SK-N-SH (cell line): ENCODE measurements around the gene POLR2B. TPM values are rescaled to one million over a fixed set of nuclear protein-coding genes. Genes with fewer than 3 reads are reported as not detected.

Experiments used
- CTCF ChIA-PET: fragments of 300-600, 350-600 bp; formaldehyde crosslinking; extraction: SDS; loops from one replicate; lab custom pipeline; 2021; lab: Yijun Ruan, JAX
- POLR2A ChIA-PET: fragments of 350-600 bp; sonication (Branson Sonifier 250); formaldehyde crosslinking; extraction: SDS; loops from one replicate; lab custom pipeline; 2020; ENCODE audit warnings: antibody characterized with exemption, inconsistent platforms; lab: Yijun Ruan, JAX
- DNase-seq: peaks from one replicate; pipeline ENCODE4 v3.0.0; 2012
- H2AFZ ChIP-seq: fragments of 200-600 bp; sonication (generic); 2 replicates; pipeline ENCODE4 v1.8.1; 2016; ENCODE audit warnings: antibody characterized with exemption, mild to moderate bottlenecking, low read depth
- H3F3A ChIP-seq: fragments of 200-600 bp; sonication (generic); replicated peaks from 2 replicates; pipeline ENCODE3; 2016; ENCODE audit warnings: antibody characterized with exemption, mild to moderate bottlenecking; ENCODE audit not compliant: insufficient read depth
- H3K27ac ChIP-seq, 2 experiments: fragments of 200-500 bp in 1 of 2; fragments of 200-600 bp in 1 of 2; sonication (Bioruptor generic) in 1 of 2; sonication (generic), shearing (Covaris generic) in 1 of 2; 2 replicates each; pipeline versions ENCODE4 v1.5.1 to v1.6.1; 2014 to 2016; ENCODE audit warnings: low read depth in 2 of 2, inconsistent platforms in 1 of 2, low read length in 1 of 2, mild to moderate bottlenecking in 1 of 2, mixed read lengths in 1 of 2
- H3K27me3 ChIP-seq: fragments of 200-600 bp; sonication (generic), shearing (Covaris generic); 2 replicates; pipeline ENCODE4 v1.6.1; 2016; ENCODE audit warnings: mixed run types; ENCODE audit not compliant: insufficient read depth
- H3K36me3 ChIP-seq, 2 experiments: fragments of 200-500 bp in 1 of 2; fragments of 200-600 bp in 1 of 2; sonication (Bioruptor generic) in 1 of 2; sonication (generic) in 1 of 2; replicated peaks in 1 of 2; 2 replicates each; pipeline versions ENCODE3 to v1.5.1; 2014 to 2016; ENCODE audit warnings: low read length in 1 of 2, mild to moderate bottlenecking in 1 of 2; ENCODE audit not compliant: insufficient read depth in 2 of 2, control insufficient read depth in 1 of 2
- H3K4me1 ChIP-seq, 2 experiments: fragments of 200-500 bp in 1 of 2; fragments of 200-600 bp in 1 of 2; sonication (Bioruptor generic) in 1 of 2; sonication (generic), shearing (Covaris generic) in 1 of 2; 2 replicates each; pipeline versions ENCODE4 v1.5.1 to v1.6.1; 2014 to 2016; ENCODE audit warnings: low read depth in 1 of 2, low read length in 1 of 2, mixed run types in 1 of 2; ENCODE audit not compliant: insufficient read depth in 2 of 2, control insufficient read depth in 1 of 2
- H3K4me2 ChIP-seq: fragments of 200-600 bp; sonication (generic), shearing (Covaris generic); 2 replicates; pipeline ENCODE4 v1.6.1; 2017; ENCODE audit warnings: mixed run types
- H3K4me3 ChIP-seq, 2 experiments: fragments of 200-500 bp in 1 of 2; fragments of 200-600 bp in 1 of 2; sonication (Bioruptor generic) in 1 of 2; sonication (generic), shearing (Covaris generic) in 1 of 2; 2 replicates each; pipeline versions ENCODE4 v1.5.1 to v1.8.1; 2014 to 2016; ENCODE audit warnings: low read depth in 2 of 2, inconsistent platforms in 1 of 2, low read length in 1 of 2, mild to moderate bottlenecking in 1 of 2, mixed read lengths in 1 of 2, moderate library complexity in 1 of 2
- H3K79me2 ChIP-seq: fragments of 200-600 bp; sonication (generic); 2 replicates; pipeline ENCODE4 v1.8.1; 2017; ENCODE audit warnings: mild to moderate bottlenecking; ENCODE audit not compliant: insufficient read depth
- H3K9ac ChIP-seq: fragments of 200-600 bp; sonication (generic); 2 replicates; pipeline ENCODE4 v1.6.1; 2017; ENCODE audit warnings: mixed run types
- H3K9me2 ChIP-seq: fragments of 200-600 bp; sonication (generic); 2 replicates; pipeline ENCODE4 v1.6.1; 2017; ENCODE audit warnings: mixed run types
- H3K9me3 ChIP-seq: fragments of 200-600 bp; sonication (generic); 2 replicates; pipeline ENCODE4 v1.6.1; 2017; ENCODE audit warnings: mixed run types, mild to moderate bottlenecking, moderate library complexity
- H4K20me1 ChIP-seq: fragments of 200-600 bp; sonication (generic); 2 replicates; pipeline ENCODE4 v1.6.1; 2017; ENCODE audit warnings: mild to moderate bottlenecking, mixed run types; ENCODE audit not compliant: insufficient read depth
- CHD2 ChIP-seq: fragments of 150-350 bp; IDR thresholded peaks from 2 replicates; pipeline ENCODE4 v1.6.1; 2018; ENCODE audit warnings: low read length; ENCODE audit not compliant: partially characterized antibody
- ELF1 ChIP-seq: IDR thresholded peaks from 2 replicates; pipeline ENCODE4 v1.4.0; 2012
- EZH2phosphoT487 ChIP-seq: fragments of 200-600 bp; sonication (generic); IDR thresholded peaks from 2 replicates; pipeline ENCODE4 v1.6.1; 2017; ENCODE audit warnings: low read depth, mixed run types, mild to moderate bottlenecking, antibody characterized with exemption, moderate library complexity, borderline replicate concordance
- FOXM1 ChIP-seq: IDR thresholded peaks from 2 replicates; pipeline ENCODE4 v1.4.0; 2012; ENCODE audit warnings: low read depth, mild to moderate bottlenecking
- GABPA ChIP-seq: IDR thresholded peaks from 2 replicates; pipeline ENCODE4 v1.4.0; 2012; ENCODE audit warnings: low read depth, mild to moderate bottlenecking
- IRF3 ChIP-seq: fragments of 150-350 bp; IDR thresholded peaks from 2 replicates; pipeline ENCODE4 v1.6.1; 2016; ENCODE audit warnings: mild to moderate bottlenecking, low read depth, low read length
- JUND ChIP-seq: IDR thresholded peaks from 2 replicates; pipeline ENCODE4 v1.4.0; 2012
- MEF2A ChIP-seq: IDR thresholded peaks from 2 replicates; pipeline ENCODE4 v1.4.0; 2012; ENCODE audit warnings: low read depth, borderline replicate concordance
- MXI1 ChIP-seq: IDR thresholded peaks from 2 replicates; pipeline ENCODE4 v1.6.1; 2012; ENCODE audit warnings: mild to moderate bottlenecking, low read depth, low read length, improper control_type of control experiment
- PBX3 ChIP-seq: IDR thresholded peaks from 2 replicates; pipeline ENCODE4; 2012
- REST ChIP-seq: IDR thresholded peaks from 2 replicates; pipeline ENCODE4 v1.6.1; 2012; ENCODE audit warnings: mild to moderate bottlenecking, low read depth, low read length, moderate library complexity
- RXRA ChIP-seq: IDR thresholded peaks from 2 replicates; pipeline ENCODE4 v1.4.0; 2012; ENCODE audit warnings: low read depth, mild to moderate bottlenecking, borderline replicate concordance
- SIN3A ChIP-seq: IDR thresholded peaks from 2 replicates; pipeline ENCODE4 v1.6.1; 2012; ENCODE audit warnings: low read depth, mild to moderate bottlenecking, low read length, moderate library complexity, borderline replicate concordance
- TAF1 ChIP-seq: IDR thresholded peaks from 2 replicates; pipeline ENCODE4 v1.6.1; 2012; ENCODE audit warnings: low read depth, mild to moderate bottlenecking, low read length, moderate library complexity, borderline replicate concordance
- TCF12 ChIP-seq: IDR thresholded peaks from 2 replicates; pipeline ENCODE4 v1.4.0; 2012
- USF1 ChIP-seq: IDR thresholded peaks from 2 replicates; pipeline ENCODE4 v1.4.0; 2012; ENCODE audit warnings: low read depth, borderline replicate concordance
- YY1 ChIP-seq: IDR thresholded peaks from 2 replicates; pipeline ENCODE4 v1.4.0; 2012; ENCODE audit warnings: low read depth, mild to moderate bottlenecking
- WGBS: methylation state at CpG from one replicate; pipeline ENCODE4 v1.1.6; 2017; ENCODE audit warnings: low lambda C conversion rate; 5-methylcytosine and 5-hydroxymethylcytosine counted together
- polyA plus RNA-seq, 3 experiments: library from polyadenylated mRNA; depleted of rRNA; stranded (reverse); fragments of >200 nt; gene quantifications; 2 replicates each; pipeline ENCODE4 v1.2.3, GENCODE V29; 2012

The POLR2B gene
- polyA plus RNA-seq, 1 of the 3 experiments (the other 2 are of a cell fraction) = 58.5 TPM

- TF ChIP-seq USF1 = no peak
- TF ChIP-seq PBX3 = no peak
These were observed 20.6 kb upstream of the POLR2B start (continued) for GRCh38 chr4:56958111-56958517.

GRCh38 chr4:56959100-56959499 lies 19.6 kb upstream of the POLR2B start:
- H3K4me1 ChIP-seq = no peaks in the 10 kb centered on the region
- no peak overlapping the region for H3K4me3 ChIP-seq
- H3K9ac ChIP-seq = no peak overlapping the region
- TF ChIP-seq JUND = no peak
- TF ChIP-seq SIN3A = no peak
- TF ChIP-seq YY1 = no peak
- ChIA-PET CTCF (no interaction called here), POLR2A (no interaction called here)
- H3K79me2 ChIP-seq = no peaks in the 10 kb centered on the region
- H3K9me3 ChIP-seq = no peaks in the 10 kb centered on the region
- H3K9me2 ChIP-seq = no peaks in the 10 kb centered on the region
- DNase-seq = no peak
- no peak overlapping the region for H2AFZ ChIP-seq
- no peak overlapping the region for H3K27ac ChIP-seq
- no peaks in the 10 kb centered on the region for H3K27me3 ChIP-seq
- no peaks in the 10 kb centered on the region for H4K20me1 ChIP-seq
- no peak overlapping the region for H3K4me2 ChIP-seq
- H3F3A ChIP-seq = peaks cover 8% of the 10 kb centered on the region
- H3K36me3 ChIP-seq = peaks cover 0 to 24% of the 10 kb centered on the region in 2 experiments
- 94% methylated on average over 1 of the region's 1 CpG for WGBS

- DNase-seq = no peak
- Histone ChIP-seq H3K9ac (no peak overlapping the region), H2AFZ (no peak overlapping the region), H3K79me2 (no peaks in the 10 kb centered on the region), H3K27me3 (no peaks in the 10 kb centered on the region), H3K9me3 (no peaks in the 10 kb centered on the region), H3K27ac (no peak overlapping the region), H3K4me1 (no peaks in the 10 kb centered on the region), H3F3A (peaks cover 9% of the 10 kb centered on the region), H3K4me2 (no peak overlapping the region), H3K36me3 (peaks cover 11 to 41% of the 10 kb centered on the region in 2 experiments), H3K9me2 (no peaks in the 10 kb centered on the region), H3K4me3 (no peak overlapping the region), H4K20me1 (no peaks in the 10 kb centered on the region)
- ChIA-PET CTCF (interaction anchor here (1.1 kb wide), 1 partner anchor 17 kb away, joined by 4 read pairs; the partner anchor contains the start of gene POLR2B), POLR2A (no interaction called here)
- 100% methylated on average over 2 of the region's 2 CpGs for WGBS
- no peak for TF ChIP-seq REST
- no peak for TF ChIP-seq TAF1
- TF ChIP-seq EZH2phosphoT487 = no peak
- TF ChIP-seq GABPA = no peak
- TF ChIP-seq MEF2A = no peak
- TF ChIP-seq FOXM1 = no peak
- TF ChIP-seq IRF3 = no peak
- TF ChIP-seq ELF1 = no peak
- TF ChIP-seq USF1 = no peak
- TF ChIP-seq TCF12 = no peak
- no peak for TF ChIP-seq CHD2
- no peak for TF ChIP-seq YY1
- TF ChIP-seq SIN3A = no peak
- TF ChIP-seq MXI1 = no peak
- no peak for TF ChIP-seq JUND
- TF ChIP-seq RXRA = no peak
These were observed 17.6 kb upstream of the POLR2B start for GRCh38 chr4:56961107-56961500.
